OCI-LY7 (cell line): Measurements from ENCODE around the gene ZNF260. TPM values are rescaled to one million over a fixed set of nuclear protein-coding genes. Genes with fewer than 3 reads are reported as not detected.
A peak's percentile ranks its signal among the peaks of the same experiment; 100 is the strongest.

Experiments
- BruUV-seq: library from RNA; stranded (reverse); fragments of 400-500 nt; replicated peaks from 2 replicates; lab custom pipeline; 2021; lab: Mats Ljungman, UMichigan
- CTCF ChIA-PET: fragments of 300-600 bp; sonication (Branson Sonifier 250); formaldehyde crosslinking; loops from one replicate; lab custom pipeline; 2022; ENCODE audit warnings: antibody characterized with exemption; ENCODE audit not compliant: unreplicated experiment; lab: Charles Lee
- POLR2A ChIA-PET: fragments of 300-600 bp; sonication (Branson Sonifier 250); formaldehyde crosslinking; loops from one replicate; lab custom pipeline; 2022; ENCODE audit warnings: antibody characterized with exemption; lab: Charles Lee
- DNase-seq: peaks from one replicate; pipeline ENCODE4 v3.0.0-alpha.2; 2015; ENCODE audit warnings: low spot score
- H2AFZ ChIP-seq: fragments of 200-600 bp; sonication (generic), shearing (Covaris generic); 2 replicates; pipeline ENCODE4 v1.6.1; 2014; ENCODE audit warnings: mild to moderate bottlenecking, antibody characterized with exemption, low read length, moderate library complexity
- H3K27ac ChIP-seq: fragments of 200-600 bp; sonication (generic); 2 replicates; pipeline ENCODE4 v1.5.1; 2014; ENCODE audit warnings: mixed run types, low read depth, mild to moderate bottlenecking, moderate library complexity, low read length, inconsistent platforms; ENCODE audit not compliant: poor library complexity, severe bottlenecking
- H3K36me3 ChIP-seq: fragments of 200-600 bp; sonication (generic); 2 replicates; pipeline ENCODE4 v1.6.1; 2014; ENCODE audit warnings: mild to moderate bottlenecking, antibody characterized with exemption, low read length, moderate library complexity, mixed read lengths; ENCODE audit not compliant: insufficient read depth
- H3K4me1 ChIP-seq: fragments of 200-600 bp; sonication (generic); 2 replicates; pipeline ENCODE4 v1.5.1; 2014; ENCODE audit warnings: mild to moderate bottlenecking, low read length; ENCODE audit not compliant: insufficient read depth, poor library complexity, severe bottlenecking
- H3K4me2 ChIP-seq: fragments of 200-600 bp; sonication (generic); 2 replicates; pipeline ENCODE4 v1.6.1; 2014; ENCODE audit warnings: mild to moderate bottlenecking, low read length
- H3K4me3 ChIP-seq: fragments of 200-600 bp; sonication (generic); 2 replicates; pipeline ENCODE4 v1.5.1; 2014; ENCODE audit warnings: mild to moderate bottlenecking, low read depth, low read length; ENCODE audit not compliant: poor library complexity, severe bottlenecking
- H3K79me2 ChIP-seq: fragments of 200-600 bp; sonication (generic); 2 replicates; pipeline ENCODE4 v1.6.1; 2016; ENCODE audit warnings: low read depth, mild to moderate bottlenecking, low read length, moderate library complexity, mixed read lengths; ENCODE audit not compliant: insufficient read depth
- H3K9me2 ChIP-seq: fragments of 200-600 bp; sonication (generic); 2 replicates; pipeline ENCODE4 v1.6.1; 2016; ENCODE audit warnings: mild to moderate bottlenecking, low read length, mixed read lengths; ENCODE audit not compliant: insufficient read depth
- H3K9me3 ChIP-seq: fragments of 200-600 bp; sonication (generic); 2 replicates; pipeline ENCODE4 v1.6.1; 2014; ENCODE audit warnings: mild to moderate bottlenecking, mixed run types, low read length, mixed read lengths
- H4K20me1 ChIP-seq: fragments of 200-600 bp; sonication (generic); 2 replicates; pipeline ENCODE4 v1.6.1; 2014; ENCODE audit warnings: mild to moderate bottlenecking, antibody characterized with exemption, low read length, moderate library complexity, mixed read lengths; ENCODE audit not compliant: insufficient read depth
- EZH2phosphoT487 ChIP-seq: fragments of 200-600 bp; sonication (generic); IDR thresholded peaks from 2 replicates; pipeline ENCODE4 v1.6.1; 2018; ENCODE audit warnings: low read depth, borderline replicate concordance, mild to moderate bottlenecking, mixed run types, antibody characterized with exemption, low read length, moderate library complexity, mixed read lengths
- intact Hi-C: fragments of 100-400 bp; cut with micrococcal nuclease; formaldehyde crosslinking; loops from one replicate; pipeline ENCODE4 v1.10.0; 2022; ENCODE audit not compliant: unreplicated experiment
- total RNA-seq, 2 experiments: library from RNA; depleted of rRNA in 1 of 2; stranded (reverse); fragments of >200 nt in 1 of 2; shearing (Covaris generic) in 1 of 2; gene quantifications; 2 replicates each; pipeline ENCODE4 v1.2.3, GENCODE V29; 2014 to 2022
- TF ChIP-seq, protein P1 (sequence below): fragments of 200-600 bp; sonication (generic); conservative IDR thresholded peaks from 2 replicates; pipeline ENCODE4 v1.5.1; 2014; ENCODE audit warnings: mild to moderate bottlenecking, antibody characterized with exemption, low read length, moderate library complexity, mixed read lengths

The ZNF260 gene
- total RNA-seq, 2 experiments from 2014 or later: 11.1 to 14.5 TPM

DNA sequence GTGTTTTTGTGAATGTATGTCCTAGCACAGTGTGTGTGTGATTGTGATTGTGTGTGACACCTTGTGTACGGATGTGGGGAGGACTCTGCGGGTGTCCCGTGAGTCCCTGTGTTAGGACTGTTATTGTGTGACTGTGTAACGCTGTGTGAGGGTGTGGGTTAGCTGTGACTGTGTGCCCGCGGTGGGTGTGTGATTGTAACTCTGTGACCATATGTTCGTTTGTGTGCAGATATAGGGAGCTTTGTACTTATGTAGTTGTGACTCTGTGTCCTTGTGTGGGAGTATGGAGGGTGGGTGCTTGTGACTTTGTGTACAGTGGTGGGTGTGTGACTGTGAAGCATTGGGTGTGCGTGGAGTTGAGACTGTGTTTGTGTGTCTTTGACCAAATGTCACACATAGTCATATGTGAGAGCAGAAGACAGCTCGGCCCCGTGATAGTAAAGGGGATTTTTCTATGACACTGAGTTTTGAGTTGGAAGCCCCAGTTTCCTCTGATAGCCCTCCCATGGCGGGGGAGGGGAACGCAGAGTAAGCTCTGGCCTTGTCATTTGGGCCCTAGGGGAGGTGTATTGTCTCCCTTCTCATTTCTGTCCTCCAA is 949 bp upstream of the ZNF260 start:
- H3K4me3 ChIP-seq: peak overlapping the region; percentile 84
- ChIA-PET POLR2A (interaction anchor here (1.0 to 2.5 kb wide), 4 partner anchors 15 to 151 kb away, joined by 3 to 10 read pairs (median 4); no protein-coding TSS in a partner anchor), CTCF (no interaction called here)
- H3K9me3 ChIP-seq: peaks cover 16% of the 10 kb centered on the region; the same call in 1 of the 2 replicates
- H3K4me1 ChIP-seq: peaks cover 18% of the 10 kb centered on the region
- TF ChIP-seq EZH2phosphoT487: no peak
- TF ChIP-seq, protein P1, sequence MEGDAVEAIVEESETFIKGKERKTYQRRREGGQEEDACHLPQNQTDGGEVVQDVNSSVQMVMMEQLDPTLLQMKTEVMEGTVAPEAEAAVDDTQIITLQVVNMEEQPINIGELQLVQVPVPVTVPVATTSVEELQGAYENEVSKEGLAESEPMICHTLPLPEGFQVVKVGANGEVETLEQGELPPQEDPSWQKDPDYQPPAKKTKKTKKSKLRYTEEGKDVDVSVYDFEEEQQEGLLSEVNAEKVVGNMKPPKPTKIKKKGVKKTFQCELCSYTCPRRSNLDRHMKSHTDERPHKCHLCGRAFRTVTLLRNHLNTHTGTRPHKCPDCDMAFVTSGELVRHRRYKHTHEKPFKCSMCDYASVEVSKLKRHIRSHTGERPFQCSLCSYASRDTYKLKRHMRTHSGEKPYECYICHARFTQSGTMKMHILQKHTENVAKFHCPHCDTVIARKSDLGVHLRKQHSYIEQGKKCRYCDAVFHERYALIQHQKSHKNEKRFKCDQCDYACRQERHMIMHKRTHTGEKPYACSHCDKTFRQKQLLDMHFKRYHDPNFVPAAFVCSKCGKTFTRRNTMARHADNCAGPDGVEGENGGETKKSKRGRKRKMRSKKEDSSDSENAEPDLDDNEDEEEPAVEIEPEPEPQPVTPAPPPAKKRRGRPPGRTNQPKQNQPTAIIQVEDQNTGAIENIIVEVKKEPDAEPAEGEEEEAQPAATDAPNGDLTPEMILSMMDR: no peak
- no peaks in the 10 kb centered on the region for H3K9me2 ChIP-seq
- no peaks in the 10 kb centered on the region for H4K20me1 ChIP-seq
- H3K36me3 ChIP-seq: peaks cover 33% of the 10 kb centered on the region
- peak overlapping the region; percentile 66 for H3K27ac ChIP-seq
- no TSS peak for BruUV-seq
- intact Hi-C loops: loop anchor here (2.0 to 5.0 kb wide), 5 partner anchors 40 to 843 kb away; partner anchors contain the start of genes ZNF420, ZNF527, ZNF529 and ZNF566
- DNase-seq: peak; percentile 39
- peak overlapping the region; percentile 96 for H2AFZ ChIP-seq
- peak overlapping the region; percentile 91 for H3K4me2 ChIP-seq
- H3K79me2 ChIP-seq: peaks cover 50% of the 10 kb centered on the region; the same call in 1 of the 2 replicates

DNA sequence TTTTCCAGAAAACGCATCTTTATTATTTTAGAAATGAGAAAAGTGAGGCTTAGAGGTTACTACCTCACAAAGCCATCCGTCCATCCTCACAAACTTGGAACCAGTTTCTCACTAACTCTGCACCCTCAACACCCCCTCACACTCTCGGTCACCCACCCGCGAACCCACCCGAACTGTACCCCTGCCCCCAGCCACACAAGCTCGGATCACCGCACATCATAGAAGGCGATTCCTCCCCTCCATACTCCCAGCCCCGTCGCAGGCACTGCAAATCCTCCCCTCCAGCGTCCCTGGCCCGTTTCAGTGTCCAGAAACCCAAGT is 238 bp downstream of the ZNF260 start:
- peak overlapping the region; percentile 84 for H3K4me3 ChIP-seq
- peak overlapping the region; percentile 66 for H3K27ac ChIP-seq
- no peaks in the 10 kb centered on the region for H4K20me1 ChIP-seq
- TF ChIP-seq EZH2phosphoT487: no peak
- TF ChIP-seq, protein P1: no peak
- POLR2A ChIA-PET: interaction anchor here (0.5 to 2.5 kb wide), 6 partner anchors 16 to 399 kb away, joined by 3 to 10 read pairs (median 4); partner anchors contain the start of gene ZNF529
- DNase-seq: no peak
- H3K4me2 ChIP-seq: peak overlapping the region; percentile 91
- H3K36me3 ChIP-seq: peaks cover 34% of the 10 kb centered on the region
- H3K9me2 ChIP-seq: no peaks in the 10 kb centered on the region
- CTCF ChIA-PET: no interaction called here
- H3K79me2 ChIP-seq: peaks cover 50% of the 10 kb centered on the region; the same call in 1 of the 2 replicates
- BruUV-seq: no TSS peak
- H3K4me1 ChIP-seq: peaks cover 18% of the 10 kb centered on the region
- peak overlapping the region; percentile 96 for H2AFZ ChIP-seq
- H3K9me3 ChIP-seq: peaks cover 16% of the 10 kb centered on the region; the same call in 1 of the 2 replicates
- intact Hi-C loops: loop anchor here (2.0 to 5.0 kb wide), 5 partner anchors 39 to 844 kb away; partner anchors contain the start of genes ZNF420, ZNF527, ZNF529 and ZNF566
